ENCODE results near the gene SLC25A24. TPM values are rescaled to one million over a fixed set of nuclear protein-coding genes. Genes with fewer than 3 reads are reported as not detected.

SLC25A24 gene
- total and polyA plus RNA-seq, 7 experiments from 2014 or later: 7.1 to 27.2 (median 10.2) TPM

DNA sequence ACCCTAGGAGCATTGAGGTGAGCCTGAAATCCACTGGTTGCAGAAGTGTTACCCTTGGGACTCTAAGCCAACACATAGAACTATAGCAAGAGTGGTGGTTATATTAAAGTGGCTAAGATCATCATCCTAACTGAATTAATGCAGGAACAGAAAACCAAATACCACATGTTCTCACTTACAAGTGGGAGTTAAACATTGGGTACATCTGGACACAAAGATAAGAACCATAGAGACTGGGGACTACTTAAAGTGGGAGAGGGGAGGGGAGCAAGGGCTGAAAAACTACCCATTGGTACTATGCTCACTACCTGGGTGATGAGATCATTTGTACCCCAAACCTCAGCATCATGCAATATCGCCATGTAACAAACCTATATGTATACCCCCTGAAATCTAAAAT is 100.0 kb downstream of the SLC25A24 start:
- Mint-ChIP-seq H3K9me3 (peaks cover 0 to 9% (median 0%) of the 10 kb centered on the region in 11 donors), H3K4me3 (no peak overlapping the region), H3K36me3 (no peaks in the 10 kb centered on the region), H3K4me1 (peaks cover 3 to 21% (median 19%) of the 10 kb centered on the region in 7 donors), H3K27ac (no peak overlapping the region), H3K27me3 (no peaks in the 10 kb centered on the region)
- Histone ChIP-seq H3K36me3 (ENCODE audit: control insufficient read depth in 2 of 3, insufficient read depth in 3 of 3, low read length in 3 of 3) (no peaks in the 10 kb centered on the region), H3K27me3 (ENCODE audit: control insufficient read depth in 2 of 2, insufficient read depth in 2 of 2, low read length in 2 of 2) (no peaks in the 10 kb centered on the region), H3K9me3 (ENCODE audit: control insufficient read depth in 2 of 3, low read length in 3 of 3) (no peaks in the 10 kb centered on the region), H3K4me1 (ENCODE audit: control insufficient read depth in 2 of 2, insufficient read depth in 2 of 2, low read length in 2 of 2) (peaks cover 0 to 10% of the 10 kb centered on the region in 2 donors), H3K27ac (ENCODE audit: low read depth, low read length) (no peak overlapping the region), H3K4me3 (ENCODE audit: low read length) (no peak overlapping the region)
- ATAC-seq (no peak), DNase-seq (no peak)
- POLR2A ChIA-PET: no interaction called here
- CTCF ChIA-PET: no interaction called here
- intact Hi-C loops (cut with micrococcal nuclease): no loop called here

DNA sequence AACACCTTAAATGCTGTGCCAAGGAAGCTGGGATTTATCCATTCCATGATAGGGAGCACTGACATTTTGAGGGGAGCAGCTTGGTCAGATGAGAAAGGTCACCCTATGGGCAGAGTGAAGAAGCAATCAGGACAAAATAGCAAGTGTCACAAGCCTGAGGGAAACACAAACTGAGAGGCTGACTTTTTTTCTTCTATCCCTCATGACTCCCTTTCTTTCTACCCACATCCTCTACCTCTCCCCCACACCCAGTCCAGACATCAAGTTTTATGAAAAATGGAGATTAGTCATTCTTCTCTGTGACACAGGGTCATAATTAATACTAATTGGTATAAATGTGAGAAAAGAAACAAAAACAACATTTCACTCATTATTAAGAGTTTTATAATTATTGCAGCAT is 103.1 kb downstream of the SLC25A24 start:
- Mint-ChIP-seq H3K27me3 (no peaks in the 10 kb centered on the region), H3K9me3 (peaks cover 0 to 4% (median 0%) of the 10 kb centered on the region in 11 donors), H3K4me3 (no peak overlapping the region), H3K36me3 (no peaks in the 10 kb centered on the region), H3K27ac (no peak overlapping the region), H3K4me1 (peaks cover 3 to 23% (median 19%) of the 10 kb centered on the region in 7 donors)
- H3K36me3 ChIP-seq (ENCODE audit: control insufficient read depth in 2 of 3, insufficient read depth in 3 of 3, low read length in 3 of 3): no peaks in the 10 kb centered on the region
- no peak for ATAC-seq
- H3K27ac ChIP-seq (ENCODE audit: low read depth, low read length): no peak overlapping the region
- H3K9me3 ChIP-seq (ENCODE audit: control insufficient read depth in 2 of 3, low read length in 3 of 3): no peaks in the 10 kb centered on the region
- no peaks in the 10 kb centered on the region for H3K27me3 ChIP-seq (ENCODE audit: control insufficient read depth in 2 of 2, insufficient read depth in 2 of 2, low read length in 2 of 2)
- no peak overlapping the region for H3K4me3 ChIP-seq (ENCODE audit: low read length)
- H3K4me1 ChIP-seq (ENCODE audit: control insufficient read depth in 2 of 2, insufficient read depth in 2 of 2, low read length in 2 of 2): peaks cover 0 to 10% of the 10 kb centered on the region in 2 donors
- CTCF ChIA-PET: no interaction called here
- no peak for DNase-seq
- POLR2A ChIA-PET: interaction anchor here (0.5 kb wide), 1 partner anchor 565 kb away, joined by 3 read pairs; no protein-coding TSS in a partner anchor
- intact Hi-C loops (cut with micrococcal nuclease): no loop called here

DNA sequence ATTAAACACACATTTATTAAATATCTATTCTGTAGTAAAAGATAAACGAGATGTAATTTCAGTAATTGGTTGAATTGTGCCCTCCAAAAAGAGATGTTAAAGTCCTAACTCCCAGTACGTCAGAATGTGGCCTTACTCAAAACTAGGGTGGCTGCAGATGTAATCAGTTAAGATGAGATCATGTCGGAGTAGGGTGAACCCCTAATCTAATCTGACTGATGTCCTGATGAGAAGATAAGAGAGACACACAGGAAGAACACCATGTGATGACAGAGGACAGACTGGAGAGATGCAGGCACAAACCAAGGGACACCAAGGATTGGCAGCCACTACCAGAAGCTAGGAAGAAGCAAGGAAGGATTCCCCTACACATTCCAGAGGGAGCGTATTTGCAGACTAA is 104.1 kb downstream of the SLC25A24 start:
- H3K4me3 ChIP-seq (ENCODE audit: low read length): no peak overlapping the region
- peaks cover 3 to 25% (median 19%) of the 10 kb centered on the region in 7 donors for H3K4me1 Mint-ChIP-seq
- no peaks in the 10 kb centered on the region for H3K36me3 ChIP-seq (ENCODE audit: control insufficient read depth in 2 of 3, insufficient read depth in 3 of 3, low read length in 3 of 3)
- ChIA-PET CTCF (no interaction called here), POLR2A (interaction anchor here (0.7 kb wide), 1 partner anchor 18 kb away, joined by 3 read pairs; no protein-coding TSS in a partner anchor)
- peaks cover 0 to 10% of the 10 kb centered on the region in 2 donors for H3K4me1 ChIP-seq (ENCODE audit: control insufficient read depth in 2 of 2, insufficient read depth in 2 of 2, low read length in 2 of 2)
- H3K27me3 Mint-ChIP-seq: no peaks in the 10 kb centered on the region
- ATAC-seq: peak; percentile 41
- no peak overlapping the region for H3K27ac ChIP-seq (ENCODE audit: low read depth, low read length)
- no peak overlapping the region for H3K4me3 Mint-ChIP-seq
- intact Hi-C loops (cut with micrococcal nuclease): no loop called here
- H3K36me3 Mint-ChIP-seq: no peaks in the 10 kb centered on the region
- H3K27ac Mint-ChIP-seq: no peak overlapping the region
- no peaks in the 10 kb centered on the region for H3K9me3 ChIP-seq (ENCODE audit: control insufficient read depth in 2 of 3, low read length in 3 of 3)
- peaks cover 0 to 4% (median 0%) of the 10 kb centered on the region in 11 donors for H3K9me3 Mint-ChIP-seq
- H3K27me3 ChIP-seq (ENCODE audit: control insufficient read depth in 2 of 2, insufficient read depth in 2 of 2, low read length in 2 of 2): no peaks in the 10 kb centered on the region
- no peak for DNase-seq

DNA sequence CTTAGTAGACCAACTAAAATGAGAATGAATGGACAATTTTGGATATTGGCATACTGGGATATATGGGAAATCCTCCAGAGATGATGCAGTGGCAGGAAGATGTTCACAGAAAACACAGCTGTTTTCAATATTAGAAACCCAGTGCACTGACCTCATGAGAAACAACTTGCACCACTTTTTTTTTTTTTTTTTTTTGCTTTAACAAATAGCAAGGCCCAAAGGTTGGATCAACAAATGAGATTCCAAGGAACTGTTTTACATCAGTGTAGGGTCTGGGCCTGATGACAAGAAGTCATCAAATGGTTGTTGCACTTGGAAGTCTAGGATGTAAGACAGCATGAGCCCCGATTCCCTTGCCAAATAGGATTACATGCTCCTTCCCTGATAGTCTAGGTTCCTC is 110.7 kb downstream of the SLC25A24 start:
- no peaks in the 10 kb centered on the region for H3K36me3 Mint-ChIP-seq
- Histone ChIP-seq H3K27me3 (ENCODE audit: control insufficient read depth in 2 of 2, insufficient read depth in 2 of 2, low read length in 2 of 2) (no peaks in the 10 kb centered on the region), H3K9me3 (ENCODE audit: control insufficient read depth in 2 of 3, low read length in 3 of 3) (no peaks in the 10 kb centered on the region), H3K36me3 (ENCODE audit: control insufficient read depth in 2 of 3, insufficient read depth in 3 of 3, low read length in 3 of 3) (no peaks in the 10 kb centered on the region), H3K4me1 (ENCODE audit: control insufficient read depth in 2 of 2, insufficient read depth in 2 of 2, low read length in 2 of 2) (no peaks in the 10 kb centered on the region), H3K27ac (ENCODE audit: low read depth, low read length) (no peak overlapping the region), H3K4me3 (ENCODE audit: low read length) (no peak overlapping the region)
- no peaks in the 10 kb centered on the region for H3K27me3 Mint-ChIP-seq
- POLR2A ChIA-PET: interaction anchor here (1.4 kb wide), 1 partner anchor 10 kb away, joined by 3 read pairs; no protein-coding TSS in a partner anchor
- H3K9me3 Mint-ChIP-seq: peaks cover 0 to 2% (median 0%) of the 10 kb centered on the region in 11 donors
- CTCF ChIA-PET: no interaction called here
- ATAC-seq (no peak), DNase-seq (no peak)
- no peak overlapping the region for H3K4me3 Mint-ChIP-seq
- H3K27ac Mint-ChIP-seq: no peak overlapping the region
- intact Hi-C loops (cut with micrococcal nuclease): loop anchor here in 1 of 2 donors (5.0 kb wide), 1 partner anchor 37 kb away; no protein-coding TSS in a partner anchor
- peaks cover 0 to 16% (median 5%) of the 10 kb centered on the region in 7 donors for H3K4me1 Mint-ChIP-seq

DNA sequence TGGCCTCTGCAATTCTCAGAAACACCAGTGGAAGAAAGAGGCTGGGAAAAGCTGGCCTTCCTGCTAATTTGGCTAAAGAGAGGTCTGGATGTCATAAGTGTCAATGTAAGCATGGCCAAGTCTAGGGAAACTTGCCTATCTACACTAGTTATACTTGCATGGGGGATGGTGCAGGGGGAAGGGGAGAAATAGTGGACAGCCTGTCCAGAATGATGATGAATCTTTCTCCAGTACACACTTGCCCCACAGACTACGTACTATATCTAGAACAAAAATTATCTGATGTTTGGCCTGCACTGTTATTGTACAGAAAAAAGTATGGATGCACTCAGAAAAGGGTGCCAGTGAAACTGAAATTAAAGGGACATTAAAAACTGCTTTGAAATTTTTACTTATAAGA is 114.5 kb downstream of the SLC25A24 start:
- peaks cover 26 to 33% of the 10 kb centered on the region in 2 donors for H3K4me1 ChIP-seq (ENCODE audit: control insufficient read depth in 2 of 2, insufficient read depth in 2 of 2, low read length in 2 of 2)
- Mint-ChIP-seq H3K4me1 (peaks cover 26 to 45% (median 39%) of the 10 kb centered on the region in 7 donors), H3K9me3 (peaks cover 0 to 5% (median 0%) of the 10 kb centered on the region in 11 donors), H3K27me3 (no peaks in the 10 kb centered on the region), H3K36me3 (peaks cover 0 to 3% (median 0%) of the 10 kb centered on the region in 5 donors), H3K27ac (no peak overlapping the region), H3K4me3 (no peak overlapping the region)
- ATAC-seq: no peak
- no peak for DNase-seq
- no peak overlapping the region for H3K27ac ChIP-seq (ENCODE audit: low read depth, low read length)
- CTCF ChIA-PET: no interaction called here
- POLR2A ChIA-PET: no interaction called here
- no peak overlapping the region for H3K4me3 ChIP-seq (ENCODE audit: low read length)
- no peaks in the 10 kb centered on the region for H3K36me3 ChIP-seq (ENCODE audit: control insufficient read depth in 2 of 3, insufficient read depth in 3 of 3, low read length in 3 of 3)
- H3K9me3 ChIP-seq (ENCODE audit: control insufficient read depth in 2 of 3, low read length in 3 of 3): no peaks in the 10 kb centered on the region
- intact Hi-C loops (cut with micrococcal nuclease): loop anchor here in 1 of 2 donors (5.0 kb wide), 1 partner anchor 33 kb away; no protein-coding TSS in a partner anchor
- H3K27me3 ChIP-seq (ENCODE audit: control insufficient read depth in 2 of 2, insufficient read depth in 2 of 2, low read length in 2 of 2): no peaks in the 10 kb centered on the region

DNA sequence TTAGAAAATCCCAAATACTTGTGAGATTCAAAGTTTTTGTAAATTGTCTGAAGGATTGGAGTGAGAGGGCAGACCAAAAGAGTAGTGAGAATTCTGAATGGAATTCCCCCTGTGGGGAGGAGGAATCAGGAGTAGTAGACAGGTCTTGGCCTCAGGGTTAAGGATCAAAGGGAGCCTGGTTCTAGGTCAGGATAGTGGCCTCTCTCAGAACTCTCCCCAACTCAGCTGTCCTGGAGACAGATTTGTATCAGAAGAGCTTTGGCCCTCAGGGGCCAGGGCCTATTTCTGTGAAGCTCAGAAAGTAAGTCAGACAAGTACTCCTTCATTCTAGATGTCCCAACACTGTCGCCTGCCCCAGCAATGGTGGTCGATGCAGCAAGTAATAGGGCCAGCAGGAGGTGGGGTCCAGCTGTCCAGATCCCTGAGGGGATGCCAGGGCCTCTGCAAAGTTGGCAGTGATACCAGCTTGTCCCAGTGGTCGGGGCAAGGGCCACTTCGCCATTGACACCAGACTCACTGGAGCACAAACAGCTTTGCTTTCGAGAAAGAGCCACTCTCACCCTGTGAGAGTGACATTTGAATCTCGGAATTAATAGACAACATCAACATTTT is 115.2 kb downstream of the SLC25A24 start:
- no peaks in the 10 kb centered on the region for H3K27me3 ChIP-seq (ENCODE audit: control insufficient read depth in 2 of 2, insufficient read depth in 2 of 2, low read length in 2 of 2)
- Mint-ChIP-seq H3K27ac (peak overlapping the region in 3 of 9 donors; percentile 22 to 34 (median 25)), H3K36me3 (peaks cover 0 to 6% (median 0%) of the 10 kb centered on the region in 5 donors), H3K27me3 (no peaks in the 10 kb centered on the region), H3K9me3 (peaks cover 0 to 8% (median 0%) of the 10 kb centered on the region in 11 donors), H3K4me1 (peaks cover 31 to 51% (median 46%) of the 10 kb centered on the region in 7 donors), H3K4me3 (no peak overlapping the region)
- POLR2A ChIA-PET: no interaction called here
- H3K27ac ChIP-seq (ENCODE audit: low read depth, low read length): no peak overlapping the region
- intact Hi-C loops (cut with micrococcal nuclease): loop anchor here in 1 of 2 donors (5.0 kb wide), 1 partner anchor 33 kb away; no protein-coding TSS in a partner anchor
- H3K9me3 ChIP-seq (ENCODE audit: control insufficient read depth in 2 of 3, low read length in 3 of 3): no peaks in the 10 kb centered on the region
- no peak for ATAC-seq
- no peaks in the 10 kb centered on the region for H3K36me3 ChIP-seq (ENCODE audit: control insufficient read depth in 2 of 3, insufficient read depth in 3 of 3, low read length in 3 of 3)
- no peak for DNase-seq
- no peak overlapping the region for H3K4me3 ChIP-seq (ENCODE audit: low read length)
- CTCF ChIA-PET: no interaction called here
- H3K4me1 ChIP-seq (ENCODE audit: control insufficient read depth in 2 of 2, insufficient read depth in 2 of 2, low read length in 2 of 2): peaks cover 32 to 39% of the 10 kb centered on the region in 2 donors

Measured in naive thymus-derived CD4-positive, alpha-beta T cell (primary cell).